M059J (cell line): ENCODE measurements around the gene WFIKKN1. TPM values are rescaled to one million over a fixed set of nuclear protein-coding genes. Genes with fewer than 3 reads are reported as not detected.
A peak's percentile ranks its signal among the peaks of the same experiment; 100 is the strongest.

Experiments
- DNase-seq: peaks from one replicate; pipeline ENCODE4 v3.0.0-alpha.2; 2012; ENCODE audit warnings: low read depth
- total RNA-seq: library from RNA; depleted of rRNA; stranded (reverse); fragments of >200 nt; shearing (Covaris generic); gene quantifications from 2 replicates; pipeline ENCODE4 v1.2.3, GENCODE V29; 2014

The WFIKKN1 gene
- total RNA-seq, 1 experiment from 2014 or later = 0.62 TPM

- DNase-seq = peak; percentile 92
Observed at GRCh38 chr16:636206-637080, 5.7 kb downstream of the WFIKKN1 start, which contains the start of gene METTL26. Gene METTL26 (minus strand): TSS chr16:636305. CDS start chr16:636290, 15 bp downstream.

DNA sequence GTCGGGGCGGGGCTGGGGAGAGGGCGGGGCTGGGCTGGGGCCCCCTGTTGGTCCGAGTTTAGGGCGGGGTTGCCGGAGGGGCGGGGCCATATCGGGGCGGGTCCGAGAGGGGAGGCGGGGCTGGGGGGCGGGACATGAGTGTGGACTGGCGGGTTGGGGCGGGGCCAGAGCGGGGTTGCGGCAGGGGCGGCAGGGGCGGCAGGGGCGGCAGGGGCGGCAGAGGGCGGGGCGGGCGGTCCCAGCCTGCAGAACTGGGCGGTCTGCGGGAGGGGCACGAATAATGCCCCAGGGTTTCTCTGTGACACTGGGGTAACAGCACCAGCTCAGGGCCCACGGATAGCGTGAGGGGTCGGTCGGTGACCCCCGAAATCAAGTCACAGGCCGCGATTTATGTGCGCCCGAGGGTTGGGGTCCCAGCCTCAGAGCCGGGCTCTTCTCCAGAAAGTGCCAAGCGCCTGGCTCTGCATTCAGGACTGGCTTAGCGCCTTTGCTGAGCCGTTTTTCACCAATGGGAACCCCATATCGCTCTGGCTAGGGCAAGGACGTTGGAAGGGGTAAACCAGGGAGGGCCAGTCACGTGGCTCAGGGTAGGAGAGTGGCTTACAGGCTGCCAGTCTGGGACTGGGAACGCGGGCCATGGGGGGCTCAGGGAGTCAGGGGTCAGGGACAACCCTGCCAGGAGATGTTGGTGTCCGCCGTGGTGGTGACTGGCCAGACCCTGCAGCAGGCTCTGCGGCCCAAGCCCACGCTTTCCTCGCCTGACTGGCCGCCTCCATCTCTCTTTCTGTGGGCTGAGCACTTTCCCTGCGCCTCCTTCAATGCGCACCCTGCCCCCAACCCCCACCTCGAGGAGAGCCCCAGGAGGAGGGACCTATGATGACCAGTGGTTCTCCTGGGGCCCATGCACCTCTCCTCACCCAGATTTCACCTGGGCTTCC is 6.6 kb downstream of the WFIKKN1 start:
- peak; percentile 29 for DNase-seq

DNA sequence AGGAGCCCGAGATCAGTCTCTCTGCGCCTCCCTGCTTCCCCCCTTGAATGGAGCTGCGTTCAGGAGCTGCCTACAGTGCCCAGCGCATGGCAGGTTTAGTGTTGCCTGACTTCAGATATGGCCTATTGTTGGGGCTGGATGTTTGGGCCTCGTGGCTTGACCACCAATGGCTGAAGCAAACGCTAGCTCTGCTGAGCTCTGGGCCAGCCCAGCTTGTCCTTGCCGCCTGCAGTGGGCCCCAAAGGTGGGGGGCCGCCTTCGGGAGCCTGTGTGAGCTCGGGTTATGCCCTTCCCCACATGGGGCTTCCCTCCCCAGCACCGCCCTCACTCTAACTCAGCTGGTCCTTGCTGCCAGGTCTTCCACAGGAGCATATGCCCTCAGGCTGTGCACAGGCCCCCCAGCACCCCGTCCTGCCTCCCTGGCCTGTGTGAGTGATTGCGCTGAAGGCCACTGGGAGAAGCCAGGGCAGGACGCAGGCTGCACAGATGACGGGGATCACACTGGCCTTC is 7.3 kb downstream of the WFIKKN1 start:
- DNase-seq = no peak

DNA sequence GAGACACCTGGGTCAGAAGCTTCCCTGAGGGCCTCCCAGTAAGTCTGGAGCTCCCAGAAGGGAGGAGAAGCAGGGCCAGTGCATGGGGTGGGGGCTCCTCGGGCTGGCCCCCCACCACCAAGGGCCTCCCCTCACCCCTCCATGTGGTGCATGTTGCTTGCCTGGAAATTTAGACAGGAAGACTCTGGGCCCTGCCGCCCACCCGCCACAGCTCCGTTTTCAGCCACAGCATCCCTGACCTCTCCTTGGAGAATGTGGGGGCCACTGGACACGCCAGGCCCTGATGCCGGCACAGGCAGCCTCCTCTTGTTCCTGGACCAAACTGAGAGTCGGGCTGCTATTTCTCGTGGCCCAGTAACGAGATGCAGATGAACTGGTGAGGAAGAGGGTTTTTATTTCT is 8.1 kb downstream of the WFIKKN1 start:
- DNase-seq = no peak

- no peak for DNase-seq
Observed at GRCh38 chr16:640614-641013, 9.8 kb downstream of the WFIKKN1 start.

- peak; percentile 70 for DNase-seq
Observed at GRCh38 chr16:641326-642188, 10.8 kb downstream of the WFIKKN1 start, which contains the start of gene MCRIP2. Gene MCRIP2 (plus strand): TSS chr16:641828. CDS start chr16:641992, 164 bp downstream.

DNA sequence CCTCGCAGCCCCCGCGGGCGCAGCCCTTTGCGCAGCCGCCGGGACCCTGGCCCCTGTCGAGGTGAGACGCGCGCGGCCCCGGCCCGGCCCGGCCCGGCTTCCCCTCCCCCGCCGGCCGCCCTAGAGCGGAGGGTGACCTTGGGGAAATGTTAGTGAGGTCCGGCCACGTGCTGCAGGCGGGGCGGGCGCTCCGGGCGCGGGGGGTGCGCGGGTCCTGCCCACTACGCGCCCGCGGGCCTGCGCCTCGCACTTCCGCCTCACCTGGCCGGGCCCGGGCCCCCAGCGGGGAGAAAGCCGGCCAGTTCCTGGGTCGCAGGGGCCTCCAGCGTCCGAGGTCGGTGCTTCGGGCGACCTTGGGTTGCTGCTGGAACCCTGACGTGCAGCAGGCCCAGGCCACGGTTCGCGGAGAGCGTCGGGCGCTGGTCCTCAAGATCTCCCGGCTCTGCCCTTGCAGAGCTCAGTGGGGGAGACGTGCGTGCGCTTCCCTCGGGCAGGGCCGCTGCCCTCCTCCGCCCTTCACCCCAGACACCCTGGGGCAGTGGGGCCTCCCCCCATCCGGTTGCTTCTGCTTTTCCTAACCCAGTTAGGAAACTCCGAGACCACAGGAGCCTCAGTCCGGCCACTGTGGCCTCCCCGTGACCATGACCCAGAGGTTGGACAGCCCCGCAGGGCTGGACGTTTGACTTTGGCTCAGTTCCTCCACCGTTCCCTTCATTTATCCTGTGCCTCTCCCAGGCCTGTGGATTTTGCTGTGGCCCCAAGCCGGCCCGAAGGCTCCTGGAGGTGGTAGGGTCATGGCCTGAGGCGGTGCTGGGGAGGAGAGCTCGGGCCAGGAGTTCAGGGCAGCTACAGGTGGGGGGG is 11.6 kb downstream of the WFIKKN1 start:
- no peak for DNase-seq

DNA sequence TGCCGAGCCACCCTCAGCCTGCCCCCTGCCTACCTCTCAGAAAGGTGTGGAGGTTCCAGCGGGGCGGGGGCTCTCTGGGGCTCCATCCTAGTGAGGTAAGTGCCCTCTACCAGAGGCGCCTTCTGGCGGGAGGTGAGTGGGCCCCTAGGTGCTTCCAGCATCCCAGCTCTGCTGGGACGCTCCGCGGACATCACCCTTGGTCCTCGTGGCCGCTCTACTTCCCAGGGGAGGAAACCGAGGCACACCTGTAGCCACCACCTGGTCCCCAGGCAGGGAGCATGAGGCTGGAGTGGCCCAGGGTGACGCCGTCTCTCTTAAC is 12.2 kb downstream of the WFIKKN1 start:
- DNase-seq = no peak

GRCh38 chr16:644556-644955 is 13.8 kb downstream of the WFIKKN1 start:
- DNase-seq = no peak

GRCh38 chr16:645852-646678 is 15.3 kb downstream of the WFIKKN1 start:
- peak; percentile 32 for DNase-seq

DNA sequence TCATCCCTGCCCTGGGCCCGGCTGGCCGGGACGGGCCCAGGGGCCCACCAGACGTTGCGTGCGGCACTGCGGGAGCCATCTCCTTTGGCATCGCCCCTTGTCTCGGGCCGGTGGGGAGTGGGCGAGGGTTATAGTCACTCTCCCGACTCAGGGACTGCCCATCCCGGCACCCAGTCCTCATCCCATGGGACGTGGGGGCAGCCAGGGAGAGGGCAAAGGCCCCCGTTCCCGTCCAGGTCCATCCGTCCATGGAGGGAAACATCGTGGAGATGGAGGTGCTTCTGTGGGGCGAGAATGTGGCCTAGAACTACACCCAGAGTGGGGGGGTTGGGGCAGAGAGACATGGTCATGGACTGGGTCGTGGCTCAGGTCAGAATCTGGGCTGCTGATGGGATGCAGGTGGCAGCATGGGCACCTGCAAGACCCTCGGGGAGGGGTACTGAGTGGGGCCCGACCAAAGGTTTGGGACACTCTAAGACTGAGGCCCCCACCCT is 15.9 kb downstream of the WFIKKN1 start:
- DNase-seq = no peak

GRCh38 chr16:647173-647902 is 16.6 kb downstream of the WFIKKN1 start:
- no peak for DNase-seq

GRCh38 chr16:648071-648780 is 17.4 kb downstream of the WFIKKN1 start:
- DNase-seq = no peak

GRCh38 chr16:648781-649589 is 18.2 kb downstream of the WFIKKN1 start, which contains the start of gene WDR90:
Gene WDR90 (plus strand): TSS chr16:649365. CDS start chr16:649417, 52 bp downstream.
- DNase-seq = peak; percentile 90

DNA sequence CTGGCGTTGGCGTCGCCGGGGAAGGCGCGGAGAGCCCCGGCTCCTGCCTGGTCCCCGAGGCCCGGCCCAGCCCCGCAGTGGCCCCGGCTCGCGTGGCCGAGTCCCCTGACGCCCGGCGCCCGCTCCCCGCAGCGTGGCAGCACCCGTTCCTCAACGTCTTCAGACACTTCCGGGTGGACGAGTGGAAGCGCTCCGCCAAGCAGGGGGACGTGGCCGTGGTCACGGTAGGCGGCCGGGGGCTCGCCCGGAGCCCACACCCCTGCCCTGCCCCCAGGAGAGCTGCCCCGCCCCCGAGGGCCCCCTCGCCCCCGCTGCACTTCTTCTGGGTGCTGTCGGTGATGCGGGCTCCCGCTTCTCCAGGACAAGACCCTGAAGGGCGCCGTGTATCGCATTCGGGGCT is 18.8 kb downstream of the WFIKKN1 start:
- no peak for DNase-seq

GRCh38 chr16:651844-652243 is 21.1 kb downstream of the WFIKKN1 start:
- DNase-seq = no peak
